Urinary bladder (tissue), 4 donors: ENCODE results near the gene ZXDC. TPM values are rescaled to one million over a fixed set of nuclear protein-coding genes. Genes with fewer than 3 reads are reported as not detected.

Experiments used
- DNase-seq: peaks from one replicate; pipeline ENCODE4 v3.0.0-alpha.2; 2015; ENCODE audit errors: extremely low spot score
- H3K27ac ChIP-seq: one replicate; pipeline ENCODE4 v1.5.1; 2013; ENCODE audit warnings: low read depth, mild to moderate bottlenecking, moderate library complexity
- H3K36me3 ChIP-seq: one replicate; pipeline ENCODE4 v1.6.1; 2013; ENCODE audit warnings: mild to moderate bottlenecking, moderate library complexity; ENCODE audit not compliant: insufficient read depth
- H3K4me1 ChIP-seq: one replicate; pipeline ENCODE4 v1.6.1; 2013; ENCODE audit warnings: mild to moderate bottlenecking, moderate library complexity; ENCODE audit not compliant: insufficient read depth
- H3K4me3 ChIP-seq: one replicate; pipeline ENCODE4 v1.5.1; 2013; ENCODE audit warnings: low read depth, low read length
- WGBS: extraction: QIAGEN DNeasy Blood & Tissue Kit; methylation state at CpG from one replicate; pipeline ENCODE4 v1.1.7; 2013; 5-methylcytosine and 5-hydroxymethylcytosine counted together
- polyA plus RNA-seq: library from polyadenylated mRNA; stranded (reverse); fragments of 200-250 nt; gene quantifications from one replicate; pipeline ENCODE4 v1.2.3, GENCODE V29; 2013
- total RNA-seq: library from RNA; depleted of rRNA; stranded (reverse); fragments of >200 nt; gene quantifications from one replicate; pipeline ENCODE4 v1.2.3, GENCODE V29; 2014
- donor health status: healthy with polysubstance abuse.
- donor health status: healthy.

The ZXDC gene
- total and polyA plus RNA-seq, 2 donors, result 16.4 to 26.2 TPM

- Histone ChIP-seq H3K27ac (no peak overlapping the region), H3K4me3 (no peak overlapping the region), H3K36me3 (no peaks in the 10 kb centered on the region), H3K4me1 (no peaks in the 10 kb centered on the region)
- DNase-seq, result no peak
- WGBS, result 85% methylated on average over 9 of the region's 9 CpGs
These were observed 41.2 kb upstream of the ZXDC start for GRCh38 chr3:126516936-126517290.

- no peak overlapping the region for H3K4me3 ChIP-seq
- 89% methylated on average over 6 of the region's 6 CpGs for WGBS
- H3K4me1 ChIP-seq, result no peaks in the 10 kb centered on the region
- no peak for DNase-seq
- no peak overlapping the region for H3K27ac ChIP-seq
- no peaks in the 10 kb centered on the region for H3K36me3 ChIP-seq
These were observed 40.7 kb upstream of the ZXDC start for GRCh38 chr3:126516152-126516935.

GRCh38 chr3:126515066-126515706 is 39.5 kb upstream of the ZXDC start:
- no peak overlapping the region for H3K4me3 ChIP-seq
- no peaks in the 10 kb centered on the region for H3K36me3 ChIP-seq
- peaks cover 3% of the 10 kb centered on the region for H3K4me1 ChIP-seq
- WGBS, result 88% methylated on average over 8 of the region's 8 CpGs
- DNase-seq, result no peak
- H3K27ac ChIP-seq, result no peak overlapping the region

GRCh38 chr3:126514161-126514560 is 38.5 kb upstream of the ZXDC start:
- H3K36me3 ChIP-seq, result no peaks in the 10 kb centered on the region
- peaks cover 3% of the 10 kb centered on the region for H3K4me1 ChIP-seq
- WGBS, result 82% methylated on average over 11 of the region's 11 CpGs
- H3K4me3 ChIP-seq, result no peak overlapping the region
- H3K27ac ChIP-seq, result no peak overlapping the region
- no peak for DNase-seq

GRCh38 chr3:126512916-126513650 is 37.4 kb upstream of the ZXDC start:
- Histone ChIP-seq H3K4me1 (peaks cover 3% of the 10 kb centered on the region), H3K4me3 (no peak overlapping the region), H3K27ac (no peak overlapping the region), H3K36me3 (no peaks in the 10 kb centered on the region)
- no peak for DNase-seq
- 78% methylated on average over 12 of the region's 12 CpGs for WGBS

GRCh38 chr3:126512026-126512425 is 36.3 kb upstream of the ZXDC start:
- Histone ChIP-seq H3K36me3 (no peaks in the 10 kb centered on the region), H3K4me3 (no peak overlapping the region), H3K4me1 (peaks cover 3% of the 10 kb centered on the region), H3K27ac (no peak overlapping the region)
- DNase-seq, result no peak
- WGBS, result 61% methylated on average over 7 of the region's 7 CpGs

- WGBS, result 75% methylated on average over 7 of the region's 7 CpGs
- no peak overlapping the region for H3K27ac ChIP-seq
- DNase-seq, result no peak
- H3K36me3 ChIP-seq, result no peaks in the 10 kb centered on the region
- H3K4me3 ChIP-seq, result no peak overlapping the region
- peaks cover 3% of the 10 kb centered on the region for H3K4me1 ChIP-seq
These were observed 35.6 kb upstream of the ZXDC start for GRCh38 chr3:126511291-126511690.

- DNase-seq, result no peak
- no peak overlapping the region for H3K4me3 ChIP-seq
These were observed 34.7 kb upstream of the ZXDC start for GRCh38 chr3:126510308-126510910.

GRCh38 chr3:126509597-126510307 is 34.1 kb upstream of the ZXDC start:
- H3K36me3 ChIP-seq, result no peaks in the 10 kb centered on the region
- no peak overlapping the region for H3K4me3 ChIP-seq
- no peak for DNase-seq
- 46% methylated on average over 18 of the region's 18 CpGs for WGBS
- peaks cover 3% of the 10 kb centered on the region for H3K4me1 ChIP-seq
- no peak overlapping the region for H3K27ac ChIP-seq

More at GRCh38 chr3:126510308-126510910, 34.7 kb upstream of the ZXDC start:
- H3K27ac ChIP-seq, result no peak overlapping the region
- 39% methylated on average over 22 of the region's 22 CpGs for WGBS
- H3K36me3 ChIP-seq, result no peaks in the 10 kb centered on the region
- peaks cover 3% of the 10 kb centered on the region for H3K4me1 ChIP-seq

GRCh38 chr3:126508564-126508964 is 32.9 kb upstream of the ZXDC start:
- Histone ChIP-seq H3K4me3 (no peak overlapping the region), H3K4me1 (peaks cover 3% of the 10 kb centered on the region), H3K36me3 (no peaks in the 10 kb centered on the region), H3K27ac (no peak overlapping the region)
- no peak for DNase-seq
- WGBS, result 88% methylated on average over 4 of the region's 4 CpGs

- Histone ChIP-seq H3K27ac (no peak overlapping the region), H3K4me3 (no peak overlapping the region), H3K36me3 (no peaks in the 10 kb centered on the region), H3K4me1 (peaks cover 3% of the 10 kb centered on the region)
- DNase-seq, result no peak
- 87% methylated on average over 9 of the region's 9 CpGs for WGBS
These were observed 32.2 kb upstream of the ZXDC start for GRCh38 chr3:126507886-126508285.

- H3K4me3 ChIP-seq, result no peak overlapping the region
- no peak for DNase-seq
- no peak overlapping the region for H3K27ac ChIP-seq
- WGBS, result 88% methylated on average over 10 of the region's 10 CpGs
- H3K4me1 ChIP-seq, result no peaks in the 10 kb centered on the region
- no peaks in the 10 kb centered on the region for H3K36me3 ChIP-seq
These were observed 28.0 kb upstream of the ZXDC start for GRCh38 chr3:126503701-126504100.

- Histone ChIP-seq H3K36me3 (no peaks in the 10 kb centered on the region), H3K27ac (no peak overlapping the region), H3K4me3 (no peak overlapping the region), H3K4me1 (no peaks in the 10 kb centered on the region)
- no peak for DNase-seq
- WGBS, result 98% methylated on average over 1 of the region's 1 CpG
These were observed 27.0 kb upstream of the ZXDC start for GRCh38 chr3:126502656-126503055.
